Measurements from ENCODE around the gene ASTN2.

ASTN2 gene

GRCh38 chr9:116979456-116979855 lies 435.4 kb downstream of the ASTN2 start:
- no peak overlapping the region for H3K27ac ChIP-seq
- TF ChIP-seq, protein P1, sequence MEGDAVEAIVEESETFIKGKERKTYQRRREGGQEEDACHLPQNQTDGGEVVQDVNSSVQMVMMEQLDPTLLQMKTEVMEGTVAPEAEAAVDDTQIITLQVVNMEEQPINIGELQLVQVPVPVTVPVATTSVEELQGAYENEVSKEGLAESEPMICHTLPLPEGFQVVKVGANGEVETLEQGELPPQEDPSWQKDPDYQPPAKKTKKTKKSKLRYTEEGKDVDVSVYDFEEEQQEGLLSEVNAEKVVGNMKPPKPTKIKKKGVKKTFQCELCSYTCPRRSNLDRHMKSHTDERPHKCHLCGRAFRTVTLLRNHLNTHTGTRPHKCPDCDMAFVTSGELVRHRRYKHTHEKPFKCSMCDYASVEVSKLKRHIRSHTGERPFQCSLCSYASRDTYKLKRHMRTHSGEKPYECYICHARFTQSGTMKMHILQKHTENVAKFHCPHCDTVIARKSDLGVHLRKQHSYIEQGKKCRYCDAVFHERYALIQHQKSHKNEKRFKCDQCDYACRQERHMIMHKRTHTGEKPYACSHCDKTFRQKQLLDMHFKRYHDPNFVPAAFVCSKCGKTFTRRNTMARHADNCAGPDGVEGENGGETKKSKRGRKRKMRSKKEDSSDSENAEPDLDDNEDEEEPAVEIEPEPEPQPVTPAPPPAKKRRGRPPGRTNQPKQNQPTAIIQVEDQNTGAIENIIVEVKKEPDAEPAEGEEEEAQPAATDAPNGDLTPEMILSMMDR (conservative IDR thresholded peaks at IDR 0.05), result no peak

- TF ChIP-seq, protein P1 (conservative IDR thresholded peaks at IDR 0.05), result no peak
- H3K27ac ChIP-seq, result no peak overlapping the region
These were observed 436.7 kb downstream of the ASTN2 start for GRCh38 chr9:116978155-116978554.

GRCh38 chr9:116975126-116975525 lies 439.7 kb downstream of the ASTN2 start:
- TF ChIP-seq, protein P1 (conservative IDR thresholded peaks at IDR 0.05), result no peak
- no peak overlapping the region for H3K27ac ChIP-seq

DNA sequence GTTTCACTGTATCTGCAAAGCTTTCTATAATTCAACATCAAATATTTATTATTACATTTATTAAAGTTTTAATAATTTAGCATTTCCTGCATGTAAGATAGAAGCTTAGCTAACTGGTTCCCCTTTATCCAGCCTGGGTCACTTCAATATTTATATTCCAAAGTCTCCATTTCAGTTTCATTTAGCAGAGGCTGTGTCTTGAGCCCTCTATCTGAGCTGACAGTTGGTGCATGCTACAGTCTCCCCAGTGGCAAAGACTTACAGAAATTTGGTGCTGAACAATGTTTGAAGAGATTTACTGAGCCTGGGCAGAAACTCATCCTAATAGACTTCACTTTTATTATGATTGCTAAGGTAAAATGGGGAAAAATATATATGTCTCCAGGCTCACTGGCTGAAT lies 448.7 kb downstream of the ASTN2 start:
- TF ChIP-seq, protein P1 (conservative IDR thresholded peaks at IDR 0.05), result no peak
- H3K27ac ChIP-seq, result no peak overlapping the region

DNA sequence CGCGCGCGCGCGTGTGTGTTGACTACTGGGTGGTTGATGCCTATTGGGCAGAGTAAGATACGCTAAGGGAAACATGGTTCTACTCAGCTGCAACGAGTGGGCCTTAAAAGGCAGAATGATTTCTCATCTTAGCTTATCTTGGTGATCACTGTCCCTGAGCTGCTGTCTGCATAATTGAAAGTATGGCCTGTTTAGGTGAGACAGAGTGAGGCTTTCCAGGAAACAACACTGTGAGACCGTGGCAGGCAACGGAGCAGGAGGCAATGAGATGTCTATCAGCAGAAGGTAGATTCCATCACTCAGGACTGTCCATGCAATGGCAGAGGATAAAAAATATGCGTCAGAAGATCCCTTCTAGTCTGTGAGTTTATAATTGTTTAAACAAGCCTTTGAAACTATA lies 450.6 kb downstream of the ASTN2 start:
- TF ChIP-seq, protein P1 (conservative IDR thresholded peaks at IDR 0.05), result no peak
- no peak overlapping the region for H3K27ac ChIP-seq

DNA sequence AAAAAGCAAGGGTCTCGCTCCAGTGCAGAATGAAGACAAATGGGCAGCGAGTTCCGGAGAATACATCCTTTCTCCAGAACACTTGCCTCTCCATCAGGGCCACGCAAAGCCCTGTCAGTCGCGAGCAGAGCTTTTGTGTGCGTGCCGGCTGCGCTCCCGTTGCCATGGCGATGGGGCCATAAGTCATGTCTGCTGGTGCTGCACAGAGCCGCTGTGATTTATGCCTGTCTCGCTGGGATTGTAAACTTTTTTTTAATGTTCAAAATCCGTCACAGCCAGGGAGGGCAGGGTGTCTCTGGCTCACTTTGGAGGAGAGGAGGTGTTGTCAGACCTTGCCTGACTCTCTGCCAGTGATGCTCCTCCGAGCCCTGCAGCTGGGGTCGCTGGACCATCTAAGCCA lies 455.0 kb downstream of the ASTN2 start:
- TF ChIP-seq, protein P1 (conservative IDR thresholded peaks at IDR 0.05), result no peak
- no peak overlapping the region for H3K27ac ChIP-seq

GRCh38 chr9:116958881-116959280 lies 456.0 kb downstream of the ASTN2 start:
- TF ChIP-seq, protein P1 (conservative IDR thresholded peaks at IDR 0.05), result no peak
- no peak overlapping the region for H3K27ac ChIP-seq

DNA sequence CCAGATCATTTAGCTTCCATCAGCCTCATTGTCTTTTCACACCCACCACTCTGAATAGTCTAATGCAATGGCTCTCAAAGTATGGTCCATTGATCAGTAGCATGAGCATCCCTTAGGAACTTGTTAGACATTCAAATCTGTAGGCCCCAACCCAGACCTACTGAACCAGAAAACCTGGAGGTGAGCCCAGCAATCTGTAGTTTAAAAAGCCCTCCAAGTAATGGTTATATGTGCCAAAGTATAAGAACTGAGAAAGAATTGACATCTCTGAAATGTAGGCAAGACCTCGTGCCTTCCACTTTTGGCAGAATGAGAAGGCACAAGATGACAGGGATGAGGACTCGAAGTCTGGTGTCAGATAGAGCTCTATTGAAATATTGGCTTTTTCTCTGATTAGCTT lies 460.1 kb downstream of the ASTN2 start:
- TF ChIP-seq, protein P1 (conservative IDR thresholded peaks at IDR 0.05), result no peak
- H3K27ac ChIP-seq, result no peak overlapping the region; the same call in 1 of the 2 replicates

All from VCaP (cell line).